IMR-90 (cell line): ENCODE results near the gene POLE3. TPM values are rescaled to one million over a fixed set of nuclear protein-coding genes. Genes with fewer than 3 reads are reported as not detected.
"Not testable (repeated sequence)": the region's sequence is repeated elsewhere in the genome, so short reads cannot be mapped to it uniquely, and the experiment has no call there.

ENCODE experiments used
- ATAC-seq: fragments of 200-7000 bp; cut with Tn5 transposase; 2 replicates; pipeline ENCODE4 v1.9.1; 2020; ENCODE audit warnings: low read depth, mild to moderate bottlenecking, moderate library complexity
- BruUV-seq: library from RNA; stranded (reverse); fragments of 400-500 nt; replicated peaks from 2 replicates; lab custom pipeline; 2021; lab: Mats Ljungman, UMichigan
- CTCF ChIA-PET: fragments of 300-600 bp; formaldehyde crosslinking; extraction: SDS; loops from one replicate; lab custom pipeline; 2021; ENCODE audit warnings: antibody characterized with exemption; lab: Yijun Ruan, JAX
- POLR2A ChIA-PET: fragments of 300-600 bp; sonication (Branson Sonifier 250); formaldehyde crosslinking; loops from one replicate; lab custom pipeline; 2022; ENCODE audit warnings: antibody characterized with exemption; ENCODE audit not compliant: unreplicated experiment; lab: Charles Lee
- DNase-seq: peaks from one replicate; pipeline ENCODE4 v3.0.0; 2013
- H2AFZ ChIP-seq: replicated peaks from 2 replicates; pipeline ENCODE3; 2013; ENCODE audit warnings: low read length, mild to moderate bottlenecking; ENCODE audit not compliant: poor library complexity
- H2AK5ac ChIP-seq: 2 replicates; pipeline ENCODE4 v1.6.1; 2013; ENCODE audit warnings: low read depth, low read length, inconsistent platforms
- H2AK9ac ChIP-seq: replicated peaks from 2 replicates; pipeline ENCODE3; 2013; ENCODE audit warnings: mild to moderate bottlenecking, low read depth, low read length, moderate library complexity; ENCODE audit not compliant: poor library complexity
- H2BK120ac ChIP-seq: 2 replicates; pipeline ENCODE4 v1.6.1; 2013; ENCODE audit warnings: low read depth, low read length, inconsistent platforms
- H2BK15ac ChIP-seq: 3 replicates; pipeline ENCODE4 v1.6.1; 2013; ENCODE audit warnings: low read depth, low read length, inconsistent platforms
- H2BK20ac ChIP-seq: 2 replicates; pipeline ENCODE4 v1.6.1; 2013; ENCODE audit warnings: low read depth, mild to moderate bottlenecking, inconsistent platforms, low read length, moderate library complexity
- H2BK5ac ChIP-seq: 2 replicates; pipeline ENCODE4 v1.6.1; 2013; ENCODE audit warnings: mild to moderate bottlenecking, low read depth, low read length, inconsistent platforms; ENCODE audit not compliant: poor library complexity, severe bottlenecking
- H3K14ac ChIP-seq: replicated peaks from 2 replicates; pipeline ENCODE4 v1.6.1; 2013; ENCODE audit warnings: low read depth, low read length, inconsistent platforms
- H3K18ac ChIP-seq: 2 replicates; pipeline ENCODE4 v1.6.1; 2013; ENCODE audit warnings: low read depth, low read length, control low read depth
- H3K23ac ChIP-seq: 2 replicates; pipeline ENCODE4 v1.6.1; 2013; ENCODE audit warnings: low read depth, low read length, inconsistent platforms
- H3K27ac ChIP-seq: 2 replicates; pipeline ENCODE4 v1.5.1; 2013; ENCODE audit warnings: mild to moderate bottlenecking, control low read depth, low read length; ENCODE audit not compliant: insufficient read depth
- H3K27me3 ChIP-seq: 2 replicates; pipeline ENCODE4 v1.6.1; 2013; ENCODE audit warnings: low read length; ENCODE audit not compliant: control insufficient read depth, insufficient read depth
- H3K36me3 ChIP-seq: 2 replicates; pipeline ENCODE4 v1.6.1; 2013; ENCODE audit warnings: low read length, mixed read lengths; ENCODE audit not compliant: control insufficient read depth, insufficient read depth
- H3K4ac ChIP-seq: 2 replicates; pipeline ENCODE4 v1.6.1; 2013; ENCODE audit warnings: low read depth, low read length, inconsistent platforms
- H3K4me1 ChIP-seq: 2 replicates; pipeline ENCODE4 v1.6.1; 2013; ENCODE audit warnings: low read length, mixed read lengths; ENCODE audit not compliant: control insufficient read depth, insufficient read depth
- H3K4me2 ChIP-seq: 2 replicates; pipeline ENCODE4 v1.6.1; 2013; ENCODE audit warnings: low read depth, mild to moderate bottlenecking, control low read depth, low read length, moderate library complexity
- H3K4me3 ChIP-seq: 2 replicates; pipeline ENCODE4 v1.5.1; 2013; ENCODE audit warnings: low read depth, mild to moderate bottlenecking, control low read depth, low read length, moderate library complexity; ENCODE audit not compliant: insufficient read depth
- H3K56ac ChIP-seq: 2 replicates; pipeline ENCODE4 v1.6.1; 2013; ENCODE audit warnings: low read length, inconsistent platforms; ENCODE audit not compliant: insufficient read depth; ENCODE audit errors: extremely low read depth
- H3K79me1 ChIP-seq, 2 experiments: 2 replicates each; pipeline ENCODE4 v1.6.1; 2013; ENCODE audit warnings: low read length in 2 of 2, inconsistent platforms in 1 of 2, low read depth in 1 of 2
- H3K9ac ChIP-seq: 2 replicates; pipeline ENCODE4 v1.6.1; 2013; ENCODE audit warnings: low read depth, low read length, control low read depth
- H3K9me1 ChIP-seq: 2 replicates; pipeline ENCODE4 v1.6.1; 2013; ENCODE audit warnings: low read length, inconsistent platforms; ENCODE audit not compliant: insufficient read depth
- H3K9me3 ChIP-seq: 2 replicates; pipeline ENCODE4 v1.6.1; 2013; ENCODE audit warnings: low read length; ENCODE audit not compliant: control insufficient read depth, insufficient read depth
- H4K20me1 ChIP-seq: 2 replicates; pipeline ENCODE4 v1.6.1; 2013; ENCODE audit warnings: low read length, inconsistent platforms; ENCODE audit not compliant: insufficient read depth
- H4K5ac ChIP-seq: 2 replicates; pipeline ENCODE4 v1.6.1; 2013; ENCODE audit warnings: mild to moderate bottlenecking, low read depth, low read length, control low read depth
- H4K8ac ChIP-seq, 2 experiments: 2 replicates each; pipeline ENCODE4 v1.6.1; 2013; ENCODE audit warnings: low read depth in 2 of 2, low read length in 2 of 2, control low read depth in 1 of 2, inconsistent platforms in 1 of 2
- H4K91ac ChIP-seq: 2 replicates; pipeline ENCODE4 v1.6.1; 2013; ENCODE audit warnings: low read depth, low read length, inconsistent platforms; ENCODE audit not compliant: insufficient read depth
- CHD1 ChIP-seq: IDR thresholded peaks from 2 replicates; pipeline ENCODE4 v1.6.1; 2012; ENCODE audit warnings: low read depth, low read length, improper control_type of control experiment
- MAFK ChIP-seq: IDR thresholded peaks from 2 replicates; pipeline ENCODE4 v1.6.1; 2012; ENCODE audit warnings: low read depth, low read length, improper control_type of control experiment
- NFE2L2 ChIP-seq: fragments of 150-350 bp; IDR thresholded peaks from 2 replicates; pipeline ENCODE4 v1.6.1; 2016; ENCODE audit warnings: low read depth, mild to moderate bottlenecking, low read length
- RCOR1 ChIP-seq: IDR thresholded peaks from 2 replicates; pipeline ENCODE4 v1.6.1; 2012; ENCODE audit warnings: mild to moderate bottlenecking, low read length, improper control_type of control experiment; ENCODE audit not compliant: insufficient replicate concordance
- USF2 ChIP-seq: fragments of 150-350 bp; IDR thresholded peaks from 2 replicates; pipeline ENCODE4 v1.6.1; 2017; ENCODE audit warnings: mild to moderate bottlenecking, antibody characterized with exemption, low read length, low read depth
- WGBS, 2 experiments: methylation state at CpG; one replicate each; pipeline versions ENCODE4 v1.1.5 to v1.1.7; 2013; ENCODE audit warnings: missing lambda C conversion rate in 2 of 2; ENCODE audit not compliant: insufficient read length in 1 of 2; ENCODE audit errors: extremely low coverage in 2 of 2; 5-methylcytosine and 5-hydroxymethylcytosine counted together
- dilution Hi-C: fragments of 300-500 bp; cut with HindIII; formaldehyde crosslinking; loops from one replicate; pipeline ENCODE4 v1.14.3; 2018; ENCODE audit warnings: low sequenced_read_pairs; ENCODE audit not compliant: unreplicated experiment
- in situ Hi-C: fragments of 300-500 bp; cut with MboI; formaldehyde crosslinking; loops from 3 replicates; pipeline ENCODE4 v1.14.3; 2019; ENCODE audit warnings: low sequenced_read_pairs, inconsistent platforms, mixed read lengths
- intact Hi-C: fragments of 100-400 bp; cut with micrococcal nuclease; formaldehyde crosslinking; loops from 2 replicates; pipeline ENCODE4 v1.10.0; 2022
- polyA plus RNA-seq, 3 experiments: library from polyadenylated mRNA; depleted of rRNA; stranded (reverse); fragments of >200 nt; gene quantifications; 2 replicates each; pipeline ENCODE4 v1.2.3, GENCODE V29; 2012; ENCODE audit warnings: low replicate concordance in 1 of 3
- total RNA-seq: library from RNA; depleted of rRNA; stranded (reverse); fragments of >200 nt; gene quantifications from 2 replicates; pipeline ENCODE4 v1.2.3, GENCODE V29; 2012

The POLE3 gene
- total and polyA plus RNA-seq, 2 of the 4 experiments (the other 2 are of a cell fraction): 34.8 to 43.0 TPM

DNA sequence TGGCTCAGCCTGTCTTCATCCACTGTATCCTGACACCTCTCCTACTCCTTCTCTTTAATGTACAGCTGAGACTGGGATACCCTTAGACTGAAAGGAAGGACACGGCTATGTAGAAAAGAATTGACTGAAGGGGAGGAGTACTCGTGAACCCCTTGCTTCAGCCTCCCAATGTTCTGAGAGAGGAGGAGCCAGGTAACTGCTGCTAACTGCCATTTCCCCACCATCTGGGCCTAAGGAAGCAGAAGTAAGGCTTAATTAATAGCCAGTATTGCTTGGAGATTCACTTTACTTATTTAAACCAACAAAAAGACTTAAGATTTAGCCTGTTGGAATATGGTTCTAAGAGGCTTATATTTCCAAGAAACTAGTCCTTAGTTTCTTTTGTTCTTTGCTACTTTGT is 34.3 kb upstream of the POLE3 start:
- H4K20me1 ChIP-seq: no peaks in the 10 kb centered on the region
- no peak overlapping the region for H3K23ac ChIP-seq
- in situ Hi-C loops (loop anchor here (5.0 kb wide), 1 partner anchor 213 kb away; no protein-coding TSS in a partner anchor), dilution Hi-C loops (no loop called here), intact Hi-C loops (no loop called here)
- no peak overlapping the region for H3K27ac ChIP-seq
- H2AFZ ChIP-seq: peak overlapping the region; percentile 21
- ATAC-seq (no peak), DNase-seq (no peak)
- no peaks in the 10 kb centered on the region for H3K9me1 ChIP-seq
- no peak overlapping the region for H3K4me2 ChIP-seq
- H3K4me1 ChIP-seq: no peaks in the 10 kb centered on the region
- H3K9me3 ChIP-seq: no peaks in the 10 kb centered on the region
- ChIA-PET POLR2A (no interaction called here), CTCF (no interaction called here)
- H3K4me3 ChIP-seq: no peak overlapping the region
- no peaks in the 10 kb centered on the region for H3K36me3 ChIP-seq
- no peak overlapping the region for H2BK15ac ChIP-seq
- H3K27me3 ChIP-seq: no peaks in the 10 kb centered on the region
- H2BK120ac ChIP-seq: no peak overlapping the region
- WGBS, 2 experiments: no CpG with 5 or more reads among the region's 2 CpGs
- no peak overlapping the region for H2AK9ac ChIP-seq
- H2BK5ac ChIP-seq: no peak overlapping the region
- no peak for TF ChIP-seq USF2
- no peak for TF ChIP-seq NFE2L2
- TF ChIP-seq CHD1: no peak
- TF ChIP-seq MAFK: no peak
- no peak for TF ChIP-seq RCOR1
- no peaks in the 10 kb centered on the region for H3K79me1 ChIP-seq
- no peak overlapping the region for H3K4ac ChIP-seq
- H3K14ac ChIP-seq: no peak overlapping the region
- BruUV-seq: no TSS peak
- no peak overlapping the region for H4K8ac ChIP-seq
- no peak overlapping the region for H2BK20ac ChIP-seq
- H3K9ac ChIP-seq: no peak overlapping the region
- H3K18ac ChIP-seq: no peak overlapping the region
- H2AK5ac ChIP-seq: no peak overlapping the region
- no peak overlapping the region for H4K5ac ChIP-seq
- H3K56ac ChIP-seq: no peak overlapping the region
- no peak overlapping the region; the same call in 1 of the 2 replicates for H4K91ac ChIP-seq

DNA sequence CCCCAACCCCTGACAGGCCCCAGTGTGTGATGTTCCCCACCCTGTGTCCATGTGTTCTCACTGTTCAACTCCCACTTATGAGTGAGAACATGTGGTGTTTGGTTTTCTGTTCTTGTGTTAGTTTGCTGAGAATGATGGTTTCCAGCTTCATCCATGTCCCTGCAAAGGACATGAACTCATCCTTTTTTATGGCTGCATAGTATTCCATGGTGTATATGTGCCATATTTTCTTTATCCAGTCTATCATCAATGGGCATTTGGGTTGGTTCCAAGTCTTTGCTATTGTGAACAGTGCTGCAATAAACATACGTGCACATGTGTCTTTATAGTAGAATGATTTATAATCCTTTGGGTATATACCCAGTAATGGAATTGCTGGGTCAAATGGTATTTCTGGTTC is 27.2 kb upstream of the POLE3 start:
- H4K20me1 ChIP-seq, BruUV-seq, dilution Hi-C loops, H3K23ac ChIP-seq, H3K79me1 ChIP-seq, H3K27ac ChIP-seq, H2BK15ac ChIP-seq, CTCF ChIA-PET, H2BK5ac ChIP-seq, in situ Hi-C loops, H3K9ac ChIP-seq, intact Hi-C loops, H2AFZ ChIP-seq, ATAC-seq, H3K9me1 ChIP-seq, H2AK5ac ChIP-seq, H2BK20ac ChIP-seq, H3K4ac ChIP-seq, H4K8ac ChIP-seq, H2BK120ac ChIP-seq, H3K4me2 ChIP-seq, H3K4me1 ChIP-seq, POLR2A ChIA-PET, H3K4me3 ChIP-seq, H3K18ac ChIP-seq, H3K14ac ChIP-seq, H4K5ac ChIP-seq, H4K91ac ChIP-seq, DNase-seq, H3K56ac ChIP-seq, H3K9me3 ChIP-seq, H3K27me3 ChIP-seq, H2AK9ac ChIP-seq, H3K36me3 ChIP-seq: not testable (repeated sequence)
- no CpG with 5 or more reads among the region's 1 CpG for WGBS, 2 experiments
